GM23338 (cell line): ENCODE results near the gene SULT2B1. TPM values are rescaled to one million over a fixed set of nuclear protein-coding genes. Genes with fewer than 3 reads are reported as not detected.

Experiments used
- ATAC-seq: fragments of 200-7000 bp; cut with Tn5 transposase; 3 replicates; pipeline ENCODE4 v1.9.1; 2020
- DNase-seq: peaks from one replicate; pipeline ENCODE4 v3.0.0-alpha.2; 2015; ENCODE audit warnings: low spot score
- H2AFZ ChIP-seq: fragments of 200-600 bp; sonication (generic); 2 replicates; pipeline ENCODE4 v1.8.0; 2016; ENCODE audit warnings: antibody characterized with exemption, mild to moderate bottlenecking, moderate library complexity
- H3F3A ChIP-seq: fragments of 200-600 bp; sonication (generic); replicated peaks from 2 replicates; pipeline ENCODE4 v1.8.0; 2017; ENCODE audit warnings: antibody characterized with exemption, mixed run types, low read depth
- H3K27ac ChIP-seq: fragments of 200-600 bp; sonication (generic); 2 replicates; pipeline ENCODE4 v1.6.1; 2016; ENCODE audit warnings: low read depth
- H3K27me3 ChIP-seq: fragments of 200-600 bp; sonication (generic); 2 replicates; pipeline ENCODE4 v1.8.0; 2016; ENCODE audit warnings: mild to moderate bottlenecking, mixed run types, moderate library complexity; ENCODE audit not compliant: insufficient read depth
- H3K36me3 ChIP-seq: fragments of 200-600 bp; sonication (generic); 2 replicates; pipeline ENCODE4 v1.8.0; 2016; ENCODE audit warnings: mild to moderate bottlenecking; ENCODE audit not compliant: insufficient read depth
- H3K4me1 ChIP-seq: fragments of 200-600 bp; sonication (generic); 2 replicates; pipeline ENCODE4 v1.8.0; 2016; ENCODE audit warnings: mild to moderate bottlenecking, moderate library complexity; ENCODE audit not compliant: insufficient read depth
- H3K4me2 ChIP-seq: fragments of 200-600 bp; sonication (generic); 2 replicates; pipeline ENCODE4 v1.7.1; 2017; ENCODE audit warnings: mixed run types
- H3K4me3 ChIP-seq: fragments of 200-600 bp; sonication (generic); 2 replicates; pipeline ENCODE4 v1.6.1; 2016; ENCODE audit warnings: mixed run types
- H3K79me2 ChIP-seq: fragments of 200-600 bp; sonication (generic); replicated peaks from 2 replicates; pipeline ENCODE4 v1.8.0; 2017; ENCODE audit warnings: mild to moderate bottlenecking; ENCODE audit not compliant: insufficient read depth
- H3K9me2 ChIP-seq: fragments of 200-600 bp; sonication (generic); 2 replicates; pipeline ENCODE4 v1.8.0; 2017; ENCODE audit not compliant: insufficient read depth
- H4K20me1 ChIP-seq: fragments of 200-600 bp; sonication (generic); replicated peaks from 2 replicates; pipeline ENCODE4 v1.8.0; 2017; ENCODE audit warnings: mild to moderate bottlenecking; ENCODE audit not compliant: insufficient read depth
- H3K27ac Mint-ChIP-seq: 2 replicates; pipeline ENCODE4 v1.8.0; 2020; ENCODE audit warnings: inconsistent platforms, mild to moderate bottlenecking, moderate library complexity, mixed read lengths
- H3K27me3 Mint-ChIP-seq: 3 replicates; pipeline ENCODE4 v1.8.0; 2022; ENCODE audit warnings: low read depth, mild to moderate bottlenecking, moderate library complexity, mixed read lengths, inconsistent platforms; ENCODE audit not compliant: insufficient read depth, poor library complexity
- H3K36me3 Mint-ChIP-seq: 3 replicates; pipeline ENCODE4 v1.8.0; 2021; ENCODE audit warnings: low read depth, mild to moderate bottlenecking, inconsistent platforms, moderate library complexity, mixed read lengths
- H3K4me1 Mint-ChIP-seq: 3 replicates; pipeline ENCODE4 v1.8.0; 2020; ENCODE audit warnings: mild to moderate bottlenecking, inconsistent platforms, mixed read lengths
- H3K4me3 Mint-ChIP-seq: 3 replicates; pipeline ENCODE4 v1.8.0; 2021; ENCODE audit warnings: moderate library complexity, mild to moderate bottlenecking, inconsistent platforms, mixed read lengths
- H3K9me3 Mint-ChIP-seq: 3 replicates; pipeline ENCODE4 v1.8.0; 2020; ENCODE audit warnings: moderate library complexity, mild to moderate bottlenecking, inconsistent platforms, mixed read lengths
- CREB1 ChIP-seq: fragments of 250-450 bp; sonication (Bioruptor Pico); IDR thresholded peaks from 2 replicates; pipeline ENCODE4 v1.5.0; 2020; ENCODE audit warnings: low read depth, mild to moderate bottlenecking, moderate library complexity
- EZH2 ChIP-seq: fragments of 200-600 bp; sonication (generic); IDR thresholded peaks from one replicate; pipeline ENCODE4 v1.8.0; 2017; ENCODE audit warnings: antibody characterized with exemption, mild to moderate bottlenecking, low read depth; ENCODE audit not compliant: unreplicated experiment
- EZH2phosphoT487 ChIP-seq: fragments of 200-600 bp; sonication (generic); IDR thresholded peaks from one replicate; pipeline ENCODE4 v1.8.1; 2018; ENCODE audit warnings: antibody characterized with exemption; ENCODE audit not compliant: unreplicated experiment
- JUNB ChIP-seq: IDR thresholded peaks from one replicate; pipeline ENCODE4 v1.6.1; 2016; ENCODE audit warnings: antibody characterized with exemption; ENCODE audit not compliant: unreplicated experiment
- NANOG ChIP-seq: IDR thresholded peaks from 2 replicates; pipeline ENCODE4 v1.6.1; 2016; ENCODE audit warnings: antibody characterized with exemption, borderline replicate concordance
- POLR2AphosphoS5 ChIP-seq: IDR thresholded peaks from 2 replicates; pipeline ENCODE4 v1.6.1; 2016; ENCODE audit warnings: antibody characterized with exemption, low read depth
- STAT1 ChIP-seq: IDR thresholded peaks from one replicate; pipeline ENCODE4 v1.6.1; 2016; ENCODE audit warnings: antibody characterized with exemption; ENCODE audit not compliant: unreplicated experiment
- ZNF114 ChIP-seq: fragments of 250-450 bp; sonication (Bioruptor Pico); IDR thresholded peaks from 2 replicates; pipeline ENCODE4 v1.5.0; 2020; ENCODE audit warnings: mild to moderate bottlenecking, moderate library complexity
- ZNF331 ChIP-seq: fragments of 250-450 bp; sonication (Bioruptor Pico); IDR thresholded peaks from 2 replicates; pipeline ENCODE4 v1.5.0; 2020; ENCODE audit warnings: low read depth, mild to moderate bottlenecking, moderate library complexity
- polyA plus RNA-seq: library from polyadenylated mRNA; unstranded; fragments of >200 nt; fragmentation: Nextera tagmentation; extraction: Ambion mirVana; gene quantifications from 2 replicates; pipeline ENCODE4 v1.2.1, GENCODE V29; 2016
- total RNA-seq: library from RNA; depleted of rRNA; stranded (reverse); fragments of >200 nt; shearing (Covaris generic); gene quantifications from 2 replicates; pipeline ENCODE4 v1.2.3, GENCODE V29; 2014
- TF ChIP-seq, protein P1 (sequence below): IDR thresholded peaks from 2 replicates; pipeline ENCODE4 v1.6.1; 2016; ENCODE audit warnings: antibody characterized with exemption
- TF ChIP-seq, protein P2 (sequence below): fragments of 250-450 bp; sonication (Bioruptor Pico); IDR thresholded peaks from 2 replicates; pipeline ENCODE4 v1.5.0; 2020; ENCODE audit warnings: mild to moderate bottlenecking, moderate library complexity
- TF ChIP-seq, protein P3 (sequence below): IDR thresholded peaks from one replicate; pipeline ENCODE4 v1.6.1; 2018; ENCODE audit warnings: antibody characterized with exemption; ENCODE audit not compliant: unreplicated experiment
- TF ChIP-seq, protein P4 (sequence below), 2 experiments: fragments of 200-600 bp in 1 of 2; sonication (generic) in 1 of 2; conservative IDR thresholded peaks; 2 replicates each; pipeline versions ENCODE4 v1.5.1 to v1.6.1; 2016 to 2017; ENCODE audit warnings: antibody characterized with exemption in 2 of 2, low read depth in 2 of 2, mild to moderate bottlenecking in 2 of 2, moderate library complexity in 1 of 2

The SULT2B1 gene
- total and polyA plus RNA-seq, 2 experiments from 2014 or later, result 1.3 to 2.5 TPM

- peaks cover 23% of the 10 kb centered on the region for H3K4me1 ChIP-seq
- no peak overlapping the region for H3K4me2 ChIP-seq
- no peaks in the 10 kb centered on the region for H3K36me3 ChIP-seq
- peaks cover 14% of the 10 kb centered on the region for H3K27me3 ChIP-seq
- Mint-ChIP-seq H3K4me1 (peaks cover 30% of the 10 kb centered on the region), H3K4me3 (no peak overlapping the region; the same call in 2 of the 3 replicates), H3K9me3 (no peaks in the 10 kb centered on the region; the same call in 2 of the 3 replicates), H3K27ac (no peak overlapping the region), H3K36me3 (peaks cover 3% of the 10 kb centered on the region; the same call in 2 of the 3 replicates), H3K27me3 (peaks cover 32% of the 10 kb centered on the region)
- DNase-seq, result no peak
- H3K79me2 ChIP-seq, result no peaks in the 10 kb centered on the region
- H3F3A ChIP-seq, result peaks cover 45% of the 10 kb centered on the region
- H3K27ac ChIP-seq, result no peak overlapping the region
- TF ChIP-seq JUNB (no peak), EZH2phosphoT487 (no peak), ZNF114 (CRISPR knock-in tag) (no peak), STAT1 (no peak), EZH2 (no peak), CREB1 (CRISPR knock-in tag) (no peak), POLR2AphosphoS5 (no peak), NANOG (no peak), ZNF331 (CRISPR knock-in tag) (no peak)
- TF ChIP-seq, protein P1, sequence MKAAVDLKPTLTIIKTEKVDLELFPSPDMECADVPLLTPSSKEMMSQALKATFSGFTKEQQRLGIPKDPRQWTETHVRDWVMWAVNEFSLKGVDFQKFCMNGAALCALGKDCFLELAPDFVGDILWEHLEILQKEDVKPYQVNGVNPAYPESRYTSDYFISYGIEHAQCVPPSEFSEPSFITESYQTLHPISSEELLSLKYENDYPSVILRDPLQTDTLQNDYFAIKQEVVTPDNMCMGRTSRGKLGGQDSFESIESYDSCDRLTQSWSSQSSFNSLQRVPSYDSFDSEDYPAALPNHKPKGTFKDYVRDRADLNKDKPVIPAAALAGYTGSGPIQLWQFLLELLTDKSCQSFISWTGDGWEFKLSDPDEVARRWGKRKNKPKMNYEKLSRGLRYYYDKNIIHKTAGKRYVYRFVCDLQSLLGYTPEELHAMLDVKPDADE, result no peak
- TF ChIP-seq, protein P2, sequence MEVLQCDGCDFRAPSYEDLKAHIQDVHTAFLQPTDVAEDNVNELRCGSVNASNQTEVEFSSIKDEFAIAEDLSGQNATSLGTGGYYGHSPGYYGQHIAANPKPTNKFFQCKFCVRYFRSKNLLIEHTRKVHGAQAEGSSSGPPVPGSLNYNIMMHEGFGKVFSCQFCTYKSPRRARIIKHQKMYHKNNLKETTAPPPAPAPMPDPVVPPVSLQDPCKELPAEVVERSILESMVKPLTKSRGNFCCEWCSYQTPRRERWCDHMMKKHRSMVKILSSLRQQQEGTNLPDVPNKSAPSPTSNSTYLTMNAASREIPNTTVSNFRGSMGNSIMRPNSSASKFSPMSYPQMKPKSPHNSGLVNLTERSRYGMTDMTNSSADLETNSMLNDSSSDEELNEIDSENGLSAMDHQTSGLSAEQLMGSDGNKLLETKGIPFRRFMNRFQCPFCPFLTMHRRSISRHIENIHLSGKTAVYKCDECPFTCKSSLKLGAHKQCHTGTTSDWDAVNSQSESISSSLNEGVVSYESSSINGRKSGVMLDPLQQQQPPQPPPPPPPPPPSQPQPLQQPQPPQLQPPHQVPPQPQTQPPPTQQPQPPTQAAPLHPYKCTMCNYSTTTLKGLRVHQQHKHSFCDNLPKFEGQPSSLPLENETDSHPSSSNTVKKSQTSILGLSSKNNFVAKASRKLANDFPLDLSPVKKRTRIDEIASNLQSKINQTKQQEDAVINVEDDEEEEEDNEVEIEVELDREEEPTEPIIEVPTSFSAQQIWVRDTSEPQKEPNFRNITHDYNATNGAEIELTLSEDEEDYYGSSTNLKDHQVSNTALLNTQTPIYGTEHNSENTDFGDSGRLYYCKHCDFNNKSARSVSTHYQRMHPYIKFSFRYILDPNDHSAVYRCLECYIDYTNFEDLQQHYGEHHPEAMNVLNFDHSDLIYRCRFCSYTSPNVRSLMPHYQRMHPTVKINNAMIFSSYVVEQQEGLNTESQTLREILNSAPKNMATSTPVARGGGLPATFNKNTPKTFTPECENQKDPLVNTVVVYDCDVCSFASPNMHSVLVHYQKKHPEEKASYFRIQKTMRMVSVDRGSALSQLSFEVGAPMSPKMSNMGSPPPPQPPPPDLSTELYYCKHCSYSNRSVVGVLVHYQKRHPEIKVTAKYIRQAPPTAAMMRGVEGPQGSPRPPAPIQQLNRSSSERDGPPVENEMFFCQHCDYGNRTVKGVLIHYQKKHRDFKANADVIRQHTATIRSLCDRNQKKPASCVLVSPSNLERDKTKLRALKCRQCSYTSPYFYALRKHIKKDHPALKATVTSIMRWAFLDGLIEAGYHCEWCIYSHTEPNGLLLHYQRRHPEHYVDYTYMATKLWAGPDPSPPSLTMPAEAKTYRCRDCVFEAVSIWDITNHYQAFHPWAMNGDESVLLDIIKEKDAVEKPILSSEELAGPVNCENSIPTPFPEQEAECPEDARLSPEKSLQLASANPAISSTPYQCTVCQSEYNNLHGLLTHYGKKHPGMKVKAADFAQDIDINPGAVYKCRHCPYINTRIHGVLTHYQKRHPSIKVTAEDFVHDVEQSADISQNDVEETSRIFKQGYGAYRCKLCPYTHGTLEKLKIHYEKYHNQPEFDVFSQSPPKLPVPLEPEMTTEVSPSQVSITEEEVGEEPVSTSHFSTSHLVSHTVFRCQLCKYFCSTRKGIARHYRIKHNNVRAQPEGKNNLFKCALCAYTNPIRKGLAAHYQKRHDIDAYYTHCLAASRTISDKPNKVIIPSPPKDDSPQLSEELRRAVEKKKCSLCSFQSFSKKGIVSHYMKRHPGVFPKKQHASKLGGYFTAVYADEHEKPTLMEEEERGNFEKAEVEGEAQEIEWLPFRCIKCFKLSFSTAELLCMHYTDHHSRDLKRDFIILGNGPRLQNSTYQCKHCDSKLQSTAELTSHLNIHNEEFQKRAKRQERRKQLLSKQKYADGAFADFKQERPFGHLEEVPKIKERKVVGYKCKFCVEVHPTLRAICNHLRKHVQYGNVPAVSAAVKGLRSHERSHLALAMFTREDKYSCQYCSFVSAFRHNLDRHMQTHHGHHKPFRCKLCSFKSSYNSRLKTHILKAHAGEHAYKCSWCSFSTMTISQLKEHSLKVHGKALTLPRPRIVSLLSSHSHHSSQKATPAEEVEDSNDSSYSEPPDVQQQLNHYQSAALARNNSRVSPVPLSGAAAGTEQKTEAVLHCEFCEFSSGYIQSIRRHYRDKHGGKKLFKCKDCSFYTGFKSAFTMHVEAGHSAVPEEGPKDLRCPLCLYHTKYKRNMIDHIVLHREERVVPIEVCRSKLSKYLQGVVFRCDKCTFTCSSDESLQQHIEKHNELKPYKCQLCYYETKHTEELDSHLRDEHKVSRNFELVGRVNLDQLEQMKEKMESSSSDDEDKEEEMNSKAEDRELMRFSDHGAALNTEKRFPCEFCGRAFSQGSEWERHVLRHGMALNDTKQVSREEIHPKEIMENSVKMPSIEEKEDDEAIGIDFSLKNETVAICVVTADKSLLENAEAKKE (CRISPR knock-in tag), result no peak
- TF ChIP-seq, protein P3, sequence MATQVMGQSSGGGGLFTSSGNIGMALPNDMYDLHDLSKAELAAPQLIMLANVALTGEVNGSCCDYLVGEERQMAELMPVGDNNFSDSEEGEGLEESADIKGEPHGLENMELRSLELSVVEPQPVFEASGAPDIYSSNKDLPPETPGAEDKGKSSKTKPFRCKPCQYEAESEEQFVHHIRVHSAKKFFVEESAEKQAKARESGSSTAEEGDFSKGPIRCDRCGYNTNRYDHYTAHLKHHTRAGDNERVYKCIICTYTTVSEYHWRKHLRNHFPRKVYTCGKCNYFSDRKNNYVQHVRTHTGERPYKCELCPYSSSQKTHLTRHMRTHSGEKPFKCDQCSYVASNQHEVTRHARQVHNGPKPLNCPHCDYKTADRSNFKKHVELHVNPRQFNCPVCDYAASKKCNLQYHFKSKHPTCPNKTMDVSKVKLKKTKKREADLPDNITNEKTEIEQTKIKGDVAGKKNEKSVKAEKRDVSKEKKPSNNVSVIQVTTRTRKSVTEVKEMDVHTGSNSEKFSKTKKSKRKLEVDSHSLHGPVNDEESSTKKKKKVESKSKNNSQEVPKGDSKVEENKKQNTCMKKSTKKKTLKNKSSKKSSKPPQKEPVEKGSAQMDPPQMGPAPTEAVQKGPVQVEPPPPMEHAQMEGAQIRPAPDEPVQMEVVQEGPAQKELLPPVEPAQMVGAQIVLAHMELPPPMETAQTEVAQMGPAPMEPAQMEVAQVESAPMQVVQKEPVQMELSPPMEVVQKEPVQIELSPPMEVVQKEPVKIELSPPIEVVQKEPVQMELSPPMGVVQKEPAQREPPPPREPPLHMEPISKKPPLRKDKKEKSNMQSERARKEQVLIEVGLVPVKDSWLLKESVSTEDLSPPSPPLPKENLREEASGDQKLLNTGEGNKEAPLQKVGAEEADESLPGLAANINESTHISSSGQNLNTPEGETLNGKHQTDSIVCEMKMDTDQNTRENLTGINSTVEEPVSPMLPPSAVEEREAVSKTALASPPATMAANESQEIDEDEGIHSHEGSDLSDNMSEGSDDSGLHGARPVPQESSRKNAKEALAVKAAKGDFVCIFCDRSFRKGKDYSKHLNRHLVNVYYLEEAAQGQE, result no peak
- TF ChIP-seq, protein P4, sequence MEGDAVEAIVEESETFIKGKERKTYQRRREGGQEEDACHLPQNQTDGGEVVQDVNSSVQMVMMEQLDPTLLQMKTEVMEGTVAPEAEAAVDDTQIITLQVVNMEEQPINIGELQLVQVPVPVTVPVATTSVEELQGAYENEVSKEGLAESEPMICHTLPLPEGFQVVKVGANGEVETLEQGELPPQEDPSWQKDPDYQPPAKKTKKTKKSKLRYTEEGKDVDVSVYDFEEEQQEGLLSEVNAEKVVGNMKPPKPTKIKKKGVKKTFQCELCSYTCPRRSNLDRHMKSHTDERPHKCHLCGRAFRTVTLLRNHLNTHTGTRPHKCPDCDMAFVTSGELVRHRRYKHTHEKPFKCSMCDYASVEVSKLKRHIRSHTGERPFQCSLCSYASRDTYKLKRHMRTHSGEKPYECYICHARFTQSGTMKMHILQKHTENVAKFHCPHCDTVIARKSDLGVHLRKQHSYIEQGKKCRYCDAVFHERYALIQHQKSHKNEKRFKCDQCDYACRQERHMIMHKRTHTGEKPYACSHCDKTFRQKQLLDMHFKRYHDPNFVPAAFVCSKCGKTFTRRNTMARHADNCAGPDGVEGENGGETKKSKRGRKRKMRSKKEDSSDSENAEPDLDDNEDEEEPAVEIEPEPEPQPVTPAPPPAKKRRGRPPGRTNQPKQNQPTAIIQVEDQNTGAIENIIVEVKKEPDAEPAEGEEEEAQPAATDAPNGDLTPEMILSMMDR (conservative IDR thresholded peaks at IDR 0.05; ENCODE audit: low read depth in 2 of 2), result no peak
- H4K20me1 ChIP-seq, result no peaks in the 10 kb centered on the region
- no peaks in the 10 kb centered on the region for H3K9me2 ChIP-seq
- ATAC-seq, result no peak
- no peak overlapping the region for H3K4me3 ChIP-seq
- no peak overlapping the region for H2AFZ ChIP-seq
Measured at GRCh38 chr19:48632692-48633147, 80.7 kb downstream of the SULT2B1 start.
